ENCODE measurements around the gene CCDC15.

CCDC15 gene

DNA sequence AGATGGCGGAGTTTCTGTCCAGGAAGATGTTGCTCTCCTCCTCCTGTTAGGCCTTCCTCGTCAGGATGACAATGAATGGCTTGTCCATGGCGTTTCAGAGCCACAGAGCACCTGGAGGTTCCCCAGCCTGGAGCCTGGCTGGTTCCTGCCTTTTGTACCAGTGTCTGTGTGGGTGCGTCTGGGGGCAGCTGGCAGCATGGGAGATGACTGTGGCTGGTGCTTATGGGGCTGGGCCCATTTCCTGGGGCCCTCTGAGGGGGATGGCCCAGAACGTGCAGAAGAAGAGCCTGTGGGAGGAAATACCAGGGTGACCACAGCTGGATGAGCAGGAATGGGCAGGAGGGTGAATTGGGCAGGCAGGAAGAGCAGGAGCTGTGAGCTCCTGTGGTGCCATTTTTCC is 115.8 kb downstream of the CCDC15 start:
- ChIA-PET POLR2A (no interaction called here), CTCF (interaction anchor here (1.2 kb wide), 1 partner anchor 72 kb away, joined by 3 read pairs; no protein-coding TSS in a partner anchor)
- Histone ChIP-seq H3K9me3 (ENCODE audit: control insufficient read depth, insufficient read depth, low read depth, low read length) (no peaks in the 10 kb centered on the region), H3K4me3 (ENCODE audit: low read depth, low read length) (no peak overlapping the region), H3K27ac (ENCODE audit: extremely low read depth, low read depth, low read length) (no peak overlapping the region), H3K36me3 (ENCODE audit: control insufficient read depth in 2 of 2, insufficient read depth in 1 of 2, low read length in 2 of 2) (no peaks in the 10 kb centered on the region), H3K4me1 (ENCODE audit: control insufficient read depth, insufficient read depth, low read length) (no peaks in the 10 kb centered on the region)
- TF ChIP-seq ZFP41 (tag by site-specific recombination; IDR thresholded peaks at IDR 0.05; ENCODE audit: borderline replicate concordance): no peak
- TF ChIP-seq, protein P1, sequence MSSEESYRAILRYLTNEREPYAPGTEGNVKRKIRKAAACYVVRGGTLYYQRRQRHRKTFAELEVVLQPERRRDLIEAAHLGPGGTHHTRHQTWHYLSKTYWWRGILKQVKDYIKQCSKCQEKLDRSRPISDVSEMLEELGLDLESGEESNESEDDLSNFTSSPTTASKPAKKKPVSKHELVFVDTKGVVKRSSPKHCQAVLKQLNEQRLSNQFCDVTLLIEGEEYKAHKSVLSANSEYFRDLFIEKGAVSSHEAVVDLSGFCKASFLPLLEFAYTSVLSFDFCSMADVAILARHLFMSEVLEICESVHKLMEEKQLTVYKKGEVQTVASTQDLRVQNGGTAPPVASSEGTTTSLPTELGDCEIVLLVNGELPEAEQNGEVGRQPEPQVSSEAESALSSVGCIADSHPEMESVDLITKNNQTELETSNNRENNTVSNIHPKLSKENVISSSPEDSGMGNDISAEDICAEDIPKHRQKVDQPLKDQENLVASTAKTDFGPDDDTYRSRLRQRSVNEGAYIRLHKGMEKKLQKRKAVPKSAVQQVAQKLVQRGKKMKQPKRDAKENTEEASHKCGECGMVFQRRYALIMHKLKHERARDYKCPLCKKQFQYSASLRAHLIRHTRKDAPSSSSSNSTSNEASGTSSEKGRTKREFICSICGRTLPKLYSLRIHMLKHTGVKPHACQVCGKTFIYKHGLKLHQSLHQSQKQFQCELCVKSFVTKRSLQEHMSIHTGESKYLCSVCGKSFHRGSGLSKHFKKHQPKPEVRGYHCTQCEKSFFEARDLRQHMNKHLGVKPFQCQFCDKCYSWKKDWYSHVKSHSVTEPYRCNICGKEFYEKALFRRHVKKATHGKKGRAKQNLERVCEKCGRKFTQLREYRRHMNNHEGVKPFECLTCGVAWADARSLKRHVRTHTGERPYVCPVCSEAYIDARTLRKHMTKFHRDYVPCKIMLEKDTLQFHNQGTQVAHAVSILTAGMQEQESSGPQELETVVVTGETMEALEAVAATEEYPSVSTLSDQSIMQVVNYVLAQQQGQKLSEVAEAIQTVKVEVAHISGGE (tag by site-specific recombination; conservative IDR thresholded peaks at IDR 0.05; ENCODE audit: low read depth): no peak
- TF ChIP-seq ZBTB17 (tag by site-specific recombination; IDR thresholded peaks at IDR 0.05): no peak
- no peak for TF ChIP-seq YY2 (tag by site-specific recombination; IDR thresholded peaks at IDR 0.05)
- no peak for TF ChIP-seq ZNF239 (tag by site-specific recombination; IDR thresholded peaks at IDR 0.05)
- peak; percentile 50; the same call in 1 of the 2 replicates for TF ChIP-seq ZFHX2 (tag by site-specific recombination; conservative IDR thresholded peaks at IDR 0.05)
- TF ChIP-seq, protein P2, sequence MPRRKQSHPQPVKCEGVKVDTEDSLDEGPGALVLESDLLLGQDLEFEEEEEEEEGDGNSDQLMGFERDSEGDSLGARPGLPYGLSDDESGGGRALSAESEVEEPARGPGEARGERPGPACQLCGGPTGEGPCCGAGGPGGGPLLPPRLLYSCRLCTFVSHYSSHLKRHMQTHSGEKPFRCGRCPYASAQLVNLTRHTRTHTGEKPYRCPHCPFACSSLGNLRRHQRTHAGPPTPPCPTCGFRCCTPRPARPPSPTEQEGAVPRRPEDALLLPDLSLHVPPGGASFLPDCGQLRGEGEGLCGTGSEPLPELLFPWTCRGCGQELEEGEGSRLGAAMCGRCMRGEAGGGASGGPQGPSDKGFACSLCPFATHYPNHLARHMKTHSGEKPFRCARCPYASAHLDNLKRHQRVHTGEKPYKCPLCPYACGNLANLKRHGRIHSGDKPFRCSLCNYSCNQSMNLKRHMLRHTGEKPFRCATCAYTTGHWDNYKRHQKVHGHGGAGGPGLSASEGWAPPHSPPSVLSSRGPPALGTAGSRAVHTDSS (tag by site-specific recombination; IDR thresholded peaks at IDR 0.05): no peak
- no peak for TF ChIP-seq MEIS1 (CRISPR knock-in tag; IDR thresholded peaks at IDR 0.05; ENCODE audit: borderline replicate concordance)
- peak; percentile 38; the same call in 1 of the 2 replicates for TF ChIP-seq EGR2 (tag by site-specific recombination; IDR thresholded peaks at IDR 0.05; ENCODE audit: low read depth)
- TF ChIP-seq, protein P3, sequence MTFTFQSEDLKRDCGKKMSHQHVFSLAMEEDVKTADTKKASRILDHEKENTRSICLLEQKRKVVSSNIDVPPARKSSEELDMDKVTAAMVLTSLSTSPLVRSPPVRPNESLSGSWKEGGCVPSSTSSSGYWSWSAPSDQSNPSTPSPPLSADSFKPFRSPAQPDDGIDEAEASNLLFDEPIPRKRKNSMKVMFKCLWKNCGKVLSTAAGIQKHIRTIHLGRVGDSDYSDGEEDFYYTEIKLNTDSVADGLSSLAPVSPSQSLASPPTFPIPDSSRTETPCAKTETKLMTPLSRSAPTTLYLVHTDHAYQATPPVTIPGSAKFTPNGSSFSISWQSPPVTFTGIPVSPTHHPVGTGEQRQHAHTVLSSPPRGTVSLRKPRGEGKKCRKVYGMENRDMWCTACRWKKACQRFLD (tag by site-specific recombination; IDR thresholded peaks at IDR 0.05): no peak
- no peak for TF ChIP-seq ZNF571 (tag by site-specific recombination; IDR thresholded peaks at IDR 0.05)

DNA sequence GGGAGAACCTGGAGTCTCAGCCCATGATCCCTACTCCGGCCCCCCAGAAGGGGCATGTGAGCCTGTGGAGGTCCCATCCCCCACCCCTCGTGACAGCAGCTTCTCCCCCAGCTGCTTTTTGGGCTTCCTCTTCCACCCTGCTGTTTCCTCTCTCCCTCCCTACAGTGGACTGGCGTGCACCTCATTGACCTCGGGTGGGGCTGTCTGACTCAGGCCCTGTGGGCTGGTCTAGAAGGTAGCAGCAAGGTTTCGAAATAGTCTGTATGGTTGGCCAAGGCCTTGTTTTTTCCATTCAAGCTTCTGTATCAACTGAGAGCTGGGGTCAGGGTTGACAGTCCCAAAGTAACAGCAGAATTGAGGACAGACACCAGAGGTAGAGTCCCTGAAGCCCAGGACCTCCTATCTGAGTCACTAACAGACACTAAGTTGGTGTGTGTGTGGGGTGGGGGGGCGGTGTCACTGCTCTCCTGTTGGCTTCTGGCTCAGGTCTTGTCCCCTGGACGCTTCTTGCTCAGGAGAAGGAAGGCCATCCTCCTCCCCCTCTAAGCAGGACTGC is 116.8 kb downstream of the CCDC15 start:
- Histone ChIP-seq H3K27ac (ENCODE audit: extremely low read depth, low read depth, low read length) (no peak overlapping the region), H3K4me1 (ENCODE audit: control insufficient read depth, insufficient read depth, low read length) (no peaks in the 10 kb centered on the region), H3K4me3 (ENCODE audit: low read depth, low read length) (no peak overlapping the region), H3K9me3 (ENCODE audit: control insufficient read depth, insufficient read depth, low read depth, low read length) (no peaks in the 10 kb centered on the region), H3K36me3 (ENCODE audit: control insufficient read depth in 2 of 2, insufficient read depth in 1 of 2, low read length in 2 of 2) (no peaks in the 10 kb centered on the region)
- ChIA-PET CTCF (interaction anchor here (0.6 to 1.0 kb wide), 2 partner anchors 131 to 275 kb away, joined by 3 to 4 read pairs; no protein-coding TSS in a partner anchor), POLR2A (interaction anchor here (1.1 kb wide), 1 partner anchor 33 kb away, joined by 3 read pairs; no protein-coding TSS in a partner anchor)
- no peak for TF ChIP-seq ZNF555 (tag by site-specific recombination; conservative IDR thresholded peaks at IDR 0.05)
- peak; percentile 49; the same call in 1 of the 2 replicates for TF ChIP-seq ZIC2 (tag by site-specific recombination; IDR thresholded peaks at IDR 0.05)

DNA sequence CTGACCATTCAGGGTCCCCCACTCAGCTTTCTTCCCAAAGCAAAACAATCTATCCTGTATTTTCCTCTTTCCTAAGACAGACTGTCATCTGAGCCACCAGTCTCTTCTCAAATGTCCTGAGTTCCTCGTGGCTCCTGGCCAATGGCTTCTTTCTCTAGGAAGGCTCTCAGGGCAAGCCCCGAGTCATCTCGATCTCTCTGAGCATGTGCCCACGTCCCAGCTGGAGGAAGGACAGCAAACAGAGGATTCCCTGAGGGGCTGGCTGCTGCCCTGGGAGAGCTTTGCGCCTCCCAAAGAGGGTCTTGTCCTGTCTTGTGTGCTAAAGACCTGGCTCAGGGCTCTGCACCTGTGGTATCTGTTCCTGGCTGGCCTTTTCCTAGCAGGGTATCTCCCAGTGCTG is 117.4 kb downstream of the CCDC15 start:
- ChIA-PET CTCF (interaction anchor here (1.0 kb wide), 1 partner anchor 274 kb away, joined by 4 read pairs; no protein-coding TSS in a partner anchor), POLR2A (interaction anchor here (1.1 kb wide), 1 partner anchor 32 kb away, joined by 3 read pairs; no protein-coding TSS in a partner anchor)
- no peaks in the 10 kb centered on the region for H3K9me3 ChIP-seq (ENCODE audit: control insufficient read depth, insufficient read depth, low read depth, low read length)
- H3K4me3 ChIP-seq (ENCODE audit: low read depth, low read length): no peak overlapping the region
- TF ChIP-seq ZXDB (tag by site-specific recombination; IDR thresholded peaks at IDR 0.05) (no peak), ZNF335 (tag by site-specific recombination; conservative IDR thresholded peaks at IDR 0.05) (peak; percentile 44), ZNF155 (tag by site-specific recombination; IDR thresholded peaks at IDR 0.05) (no peak)
- TF ChIP-seq, protein P4, sequence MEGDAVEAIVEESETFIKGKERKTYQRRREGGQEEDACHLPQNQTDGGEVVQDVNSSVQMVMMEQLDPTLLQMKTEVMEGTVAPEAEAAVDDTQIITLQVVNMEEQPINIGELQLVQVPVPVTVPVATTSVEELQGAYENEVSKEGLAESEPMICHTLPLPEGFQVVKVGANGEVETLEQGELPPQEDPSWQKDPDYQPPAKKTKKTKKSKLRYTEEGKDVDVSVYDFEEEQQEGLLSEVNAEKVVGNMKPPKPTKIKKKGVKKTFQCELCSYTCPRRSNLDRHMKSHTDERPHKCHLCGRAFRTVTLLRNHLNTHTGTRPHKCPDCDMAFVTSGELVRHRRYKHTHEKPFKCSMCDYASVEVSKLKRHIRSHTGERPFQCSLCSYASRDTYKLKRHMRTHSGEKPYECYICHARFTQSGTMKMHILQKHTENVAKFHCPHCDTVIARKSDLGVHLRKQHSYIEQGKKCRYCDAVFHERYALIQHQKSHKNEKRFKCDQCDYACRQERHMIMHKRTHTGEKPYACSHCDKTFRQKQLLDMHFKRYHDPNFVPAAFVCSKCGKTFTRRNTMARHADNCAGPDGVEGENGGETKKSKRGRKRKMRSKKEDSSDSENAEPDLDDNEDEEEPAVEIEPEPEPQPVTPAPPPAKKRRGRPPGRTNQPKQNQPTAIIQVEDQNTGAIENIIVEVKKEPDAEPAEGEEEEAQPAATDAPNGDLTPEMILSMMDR (tag by site-specific recombination; IDR thresholded peaks at IDR 0.05): no peak
- no peaks in the 10 kb centered on the region for H3K36me3 ChIP-seq (ENCODE audit: control insufficient read depth in 2 of 2, insufficient read depth in 1 of 2, low read length in 2 of 2)
- H3K4me1 ChIP-seq (ENCODE audit: control insufficient read depth, insufficient read depth, low read length): no peaks in the 10 kb centered on the region
- no peak overlapping the region for H3K27ac ChIP-seq (ENCODE audit: extremely low read depth, low read depth, low read length)

All from HEK293 (cell line).